ENCODE data around the gene C9orf152.

GRCh38 chr9:110207071-110207641 is 803 bp downstream of the C9orf152 start:
- TF ChIP-seq CTCF (IDR thresholded peaks at IDR 0.05) (no peak), ZFX (IDR thresholded peaks at IDR 0.05; ENCODE audit: borderline replicate concordance) (no peak)

Data from 22Rv1 (cell line).